ENCODE measurements around the gene INPP4B. TPM values are rescaled to one million over a fixed set of nuclear protein-coding genes. Genes with fewer than 3 reads are reported as not detected.

Gene INPP4B
- total RNA-seq, 1 experiment from 2014 or later = 0.07 TPM

DNA sequence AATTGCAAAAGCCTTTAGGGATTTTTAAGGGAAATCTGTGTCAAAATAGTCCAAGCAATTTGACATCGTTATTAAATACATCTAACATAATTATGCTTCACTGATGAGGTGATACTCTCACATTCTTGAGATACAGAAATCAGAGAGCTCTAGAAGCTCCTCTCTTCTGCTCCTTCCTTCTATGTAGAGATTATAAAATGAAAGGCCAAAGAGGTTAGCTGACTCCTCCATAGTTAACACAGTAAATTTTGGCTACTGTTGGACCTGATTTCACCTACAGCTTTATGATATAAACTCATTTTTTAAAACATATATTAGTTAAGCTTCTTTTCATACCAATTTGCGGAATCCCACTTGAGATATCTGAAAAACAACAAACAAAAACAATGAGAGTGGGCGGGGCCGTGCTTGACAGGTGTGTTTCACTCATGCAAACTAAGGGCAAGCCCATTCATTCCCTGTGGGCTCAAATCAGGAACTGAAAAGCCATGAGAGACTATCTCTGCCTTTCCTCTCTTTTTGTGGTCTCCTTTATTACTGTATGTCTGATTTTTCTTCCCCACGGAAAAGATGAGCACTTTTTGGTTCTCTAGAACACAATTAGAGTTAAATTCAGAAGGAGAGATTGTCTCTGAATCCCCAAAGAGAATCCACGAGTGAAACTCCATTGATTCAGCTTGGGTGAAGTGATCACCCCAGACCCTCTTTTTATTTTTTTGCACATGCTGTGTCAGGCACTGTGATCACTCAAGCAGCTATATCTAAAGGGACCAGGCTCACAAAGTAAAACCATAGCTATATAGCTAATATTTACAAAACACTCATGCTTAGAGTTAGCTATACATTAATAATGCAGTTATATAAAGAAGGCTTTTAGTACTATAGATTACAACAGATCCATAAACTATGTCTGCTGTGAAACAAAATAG, 643.4 kb downstream of the INPP4B start:
- H3K4me1 Mint-ChIP-seq = peaks cover 5 to 6% of the 10 kb centered on the region in 2 experiments
- Histone ChIP-seq H3K27me3 (ENCODE audit: insufficient read depth, low read length) (no peaks in the 10 kb centered on the region), H4K20me1 (ENCODE audit: control insufficient read depth, insufficient read depth, insufficient read length) (no peaks in the 10 kb centered on the region), H4K5ac (ENCODE audit: insufficient read length, low read depth, low read length) (no peak overlapping the region), H3K9me3 (ENCODE audit: control insufficient read depth, low read depth, low read length) (no peaks in the 10 kb centered on the region), H2BK20ac (ENCODE audit: low read depth, low read length, poor library complexity, severe bottlenecking) (no peak overlapping the region), H3K14ac (ENCODE audit: insufficient read depth, low read length) (no peak overlapping the region), H3K4me1 (ENCODE audit: insufficient read depth, low read length) (no peaks in the 10 kb centered on the region), H3K79me1 (ENCODE audit: insufficient read depth, low read depth, low read length, poor library complexity, severe bottlenecking) (no peaks in the 10 kb centered on the region), H3K4me2 (ENCODE audit: insufficient read depth, insufficient read length, low read length) (no peak overlapping the region), H2BK120ac (ENCODE audit: low read depth, low read length, poor library complexity, severe bottlenecking) (no peak overlapping the region), H2BK15ac (ENCODE audit: low read depth, low read length) (no peak overlapping the region), H3K23me2 (ENCODE audit: insufficient read length, low read depth, low read length, poor library complexity, severe bottlenecking) (no peaks in the 10 kb centered on the region), H2BK5ac (ENCODE audit: insufficient read length, low read length) (no peak overlapping the region), H4K8ac (replicated peaks; ENCODE audit: insufficient read length, low read depth, low read length) (no peak overlapping the region), H2AK5ac (ENCODE audit: insufficient read length, low read length) (no peak overlapping the region), H3K79me2 (ENCODE audit: insufficient read depth, low read length) (no peaks in the 10 kb centered on the region), H3K4ac (ENCODE audit: low read depth, low read length) (no peak overlapping the region), H3K27ac (ENCODE audit: insufficient read length, low read depth, low read length) (no peak overlapping the region), H3K18ac (ENCODE audit: insufficient read length, low read depth, low read length) (no peak overlapping the region), H4K91ac (ENCODE audit: insufficient read length, low read depth, low read length) (no peak overlapping the region), H3T11ph (ENCODE audit: low read length) (no peak overlapping the region), H3K56ac (ENCODE audit: insufficient read length, low read depth, low read length) (no peak overlapping the region), H2AFZ (ENCODE audit: low read length) (no peak overlapping the region), H2BK12ac (ENCODE audit: insufficient read length, low read depth, low read length) (no peak overlapping the region), H3K9ac (ENCODE audit: extremely low read depth, insufficient read length, low read length) (no peak overlapping the region), H3K23ac (ENCODE audit: insufficient read length, low read depth, low read length) (no peak overlapping the region)
- H3K9me3 Mint-ChIP-seq = no peaks in the 10 kb centered on the region
- DNase-seq = peak; percentile 32
- no peak overlapping the region for H3K4me3 Mint-ChIP-seq
- no CpG with 5 or more reads among the region's 6 CpGs for WGBS (ENCODE audit: extremely low coverage, insufficient read length, low lambda C conversion rate)
- H3K27ac Mint-ChIP-seq = no peak overlapping the region; a peak in 1 of 7 replicates
- no peaks in the 10 kb centered on the region for H3K36me3 Mint-ChIP-seq (ENCODE audit: insufficient read depth in 1 of 3, low read depth in 3 of 3)
- TF ChIP-seq, protein P1, sequence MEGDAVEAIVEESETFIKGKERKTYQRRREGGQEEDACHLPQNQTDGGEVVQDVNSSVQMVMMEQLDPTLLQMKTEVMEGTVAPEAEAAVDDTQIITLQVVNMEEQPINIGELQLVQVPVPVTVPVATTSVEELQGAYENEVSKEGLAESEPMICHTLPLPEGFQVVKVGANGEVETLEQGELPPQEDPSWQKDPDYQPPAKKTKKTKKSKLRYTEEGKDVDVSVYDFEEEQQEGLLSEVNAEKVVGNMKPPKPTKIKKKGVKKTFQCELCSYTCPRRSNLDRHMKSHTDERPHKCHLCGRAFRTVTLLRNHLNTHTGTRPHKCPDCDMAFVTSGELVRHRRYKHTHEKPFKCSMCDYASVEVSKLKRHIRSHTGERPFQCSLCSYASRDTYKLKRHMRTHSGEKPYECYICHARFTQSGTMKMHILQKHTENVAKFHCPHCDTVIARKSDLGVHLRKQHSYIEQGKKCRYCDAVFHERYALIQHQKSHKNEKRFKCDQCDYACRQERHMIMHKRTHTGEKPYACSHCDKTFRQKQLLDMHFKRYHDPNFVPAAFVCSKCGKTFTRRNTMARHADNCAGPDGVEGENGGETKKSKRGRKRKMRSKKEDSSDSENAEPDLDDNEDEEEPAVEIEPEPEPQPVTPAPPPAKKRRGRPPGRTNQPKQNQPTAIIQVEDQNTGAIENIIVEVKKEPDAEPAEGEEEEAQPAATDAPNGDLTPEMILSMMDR (conservative IDR thresholded peaks at IDR 0.05) = no peak
- H3K27me3 Mint-ChIP-seq (ENCODE audit: low read depth) = no peaks in the 10 kb centered on the region

Measured in H9 (cell line).